Gastrocnemius medialis (tissue), 4 donors: ENCODE measurements around the gene HS2ST1. TPM values are rescaled to one million over a fixed set of nuclear protein-coding genes. Genes with fewer than 3 reads are reported as not detected.

Experiments
- ATAC-seq, 2 donors: fragments of 150-250 bp; one replicate each; pipeline ENCODE4 v1.9.1; 2016
- DNase-seq, 2 donors: peaks; one replicate each; pipeline ENCODE4 v3.0.0-alpha.2; 2019
- H3K27ac ChIP-seq, 4 donors: fragments of 200-600 bp; sonication (generic); 1 replicate in 1 of 4; 2 replicates in 3 of 4; pipeline ENCODE4 v1.5.1; 2016 to 2018; ENCODE audit warnings: mild to moderate bottlenecking in 2 of 4, moderate library complexity in 1 of 4
- H3K27me3 ChIP-seq, 3 donors: fragments of 200-600 bp; sonication (generic) in 2 of 3; 1 replicate in 1 of 3; 2 replicates in 2 of 3; pipeline versions ENCODE4 v1.5.1 to v1.6.0; 2016 to 2019; ENCODE audit warnings: mild to moderate bottlenecking in 1 of 3, moderate library complexity in 1 of 3
- H3K36me3 ChIP-seq, 2 donors: fragments of 200-600 bp; sonication (generic) in 1 of 2; one replicate each; pipeline ENCODE4 v1.5.1; 2017 to 2018
- H3K4me1 ChIP-seq, 2 donors: fragments of 200-600 bp; sonication (generic) in 1 of 2; one replicate each; pipeline ENCODE4 v1.5.1; 2016 to 2017; ENCODE audit warnings: mild to moderate bottlenecking in 2 of 2
- H3K4me3 ChIP-seq, 4 donors: fragments of 200-600 bp; sonication (generic) in 3 of 4; 1 replicate in 1 of 4; 2 replicates in 3 of 4; pipeline ENCODE4 v1.5.1; 2016 to 2019; ENCODE audit warnings: mild to moderate bottlenecking in 2 of 4
- H3K9me3 ChIP-seq, 3 donors: fragments of 200-600 bp; sonication (generic) in 2 of 3; 1 replicate in 1 of 3; 2 replicates in 2 of 3; pipeline ENCODE4 v1.5.1; 2016 to 2019
- CTCF ChIP-seq, 5 experiments: fragments of 450-650 bp in 3 of 5; fragments of 200-600 bp in 2 of 5; sonication (generic) in 2 of 5; IDR thresholded peaks in 4 of 5; conservative IDR thresholded peaks in 1 of 5; 1 replicate in 4 of 5; 2 replicates in 1 of 5; pipeline ENCODE4 v1.5.1; 2016 to 2019; ENCODE audit warnings: antibody characterized with exemption in 5 of 5, mild to moderate bottlenecking in 3 of 5, moderate library complexity in 3 of 5
- POLR2A ChIP-seq, 2 donors: fragments of 450-650 bp; IDR thresholded peaks; one replicate each; pipeline ENCODE4 v1.6.1; 2017; ENCODE audit warnings: antibody characterized with exemption in 2 of 2, mild to moderate bottlenecking in 2 of 2, moderate library complexity in 2 of 2
- in situ Hi-C, 4 donors: fragments of 200-750 bp; cut with MboI; loops; one replicate each; pipeline versions ENCODE4 v1.15.0 to v1.8.0; 2017; ENCODE audit warnings: low sequenced_read_pairs in 4 of 4
- intact Hi-C: fragments of 100-400 bp; cut with DNase I; formaldehyde crosslinking; loops from one replicate; pipeline ENCODE4 v1.15.1; 2023; ENCODE audit warnings: low total_unique reads
- total RNA-seq, 4 donors: library from RNA; depleted of rRNA; stranded (reverse); fragments of >200 nt; gene quantifications; one replicate each; pipeline versions ENCODE4 v1.1.0 to v1.2.3, GENCODE V29; 2016

The HS2ST1 gene
- total RNA-seq, 4 donors from 2014 or later: 4.1 to 8.2 (median 6.8) TPM

GRCh38 chr1:86938855-86939254, 24.4 kb downstream of the HS2ST1 start:
- Histone ChIP-seq H3K27me3 (no peaks in the 10 kb centered on the region), H3K27ac (no peak overlapping the region), H3K4me1 (no peaks in the 10 kb centered on the region), H3K9me3 (no peaks in the 10 kb centered on the region), H3K36me3 (no peaks in the 10 kb centered on the region), H3K4me3 (no peak overlapping the region)
- DNase-seq (no peak), ATAC-seq (no peak)
- intact Hi-C loops: loop anchor here (2.0 kb wide), 1 partner anchor 64 kb away; no protein-coding TSS in a partner anchor
- TF ChIP-seq POLR2A (IDR thresholded peaks at IDR 0.05) (no peak), CTCF (IDR thresholded peaks at IDR 0.05 in 4 of 5, conservative IDR thresholded peaks at IDR 0.05 in 1 of 5) (no peak)
- in situ Hi-C loops: no loop called here

GRCh38 chr1:86939406-86939805, 25.0 kb downstream of the HS2ST1 start:
- in situ Hi-C loops (no loop called here), intact Hi-C loops (loop anchor here (2.0 kb wide), 1 partner anchor 65 kb away; no protein-coding TSS in a partner anchor)
- Histone ChIP-seq H3K4me1 (no peaks in the 10 kb centered on the region), H3K27me3 (no peaks in the 10 kb centered on the region), H3K36me3 (no peaks in the 10 kb centered on the region), H3K9me3 (no peaks in the 10 kb centered on the region), H3K27ac (no peak overlapping the region), H3K4me3 (no peak overlapping the region)
- DNase-seq (no peak), ATAC-seq (no peak)
- TF ChIP-seq CTCF (IDR thresholded peaks at IDR 0.05 in 4 of 5, conservative IDR thresholded peaks at IDR 0.05 in 1 of 5): no peak
- no peak for TF ChIP-seq POLR2A (IDR thresholded peaks at IDR 0.05)

- Histone ChIP-seq H3K27ac (no peak overlapping the region), H3K4me3 (no peak overlapping the region), H3K27me3 (no peaks in the 10 kb centered on the region), H3K4me1 (no peaks in the 10 kb centered on the region), H3K36me3 (no peaks in the 10 kb centered on the region), H3K9me3 (no peaks in the 10 kb centered on the region)
- in situ Hi-C loops: no loop called here
- no peak for ATAC-seq
- TF ChIP-seq CTCF (IDR thresholded peaks at IDR 0.05 in 4 of 5, conservative IDR thresholded peaks at IDR 0.05 in 1 of 5) (no peak), POLR2A (IDR thresholded peaks at IDR 0.05) (no peak)
- DNase-seq: no peak
- intact Hi-C loops: no loop called here
Measured at GRCh38 chr1:86940599-86940998, 26.2 kb downstream of the HS2ST1 start.

GRCh38 chr1:86942042-86942441, 27.6 kb downstream of the HS2ST1 start:
- ATAC-seq: no peak
- H3K4me1 ChIP-seq: no peaks in the 10 kb centered on the region
- in situ Hi-C loops (no loop called here), intact Hi-C loops (no loop called here)
- H3K4me3 ChIP-seq: no peak overlapping the region
- DNase-seq: no peak
- no peak overlapping the region for H3K27ac ChIP-seq
- TF ChIP-seq CTCF (IDR thresholded peaks at IDR 0.05 in 4 of 5, conservative IDR thresholded peaks at IDR 0.05 in 1 of 5) (no peak), POLR2A (IDR thresholded peaks at IDR 0.05) (no peak)
- H3K27me3 ChIP-seq: no peaks in the 10 kb centered on the region
- H3K36me3 ChIP-seq: no peaks in the 10 kb centered on the region
- H3K9me3 ChIP-seq: no peaks in the 10 kb centered on the region

- no peak for DNase-seq
- in situ Hi-C loops (no loop called here), intact Hi-C loops (no loop called here)
- H3K27me3 ChIP-seq: no peaks in the 10 kb centered on the region
- no peaks in the 10 kb centered on the region for H3K9me3 ChIP-seq
- H3K4me3 ChIP-seq: no peak overlapping the region
- H3K4me1 ChIP-seq: peaks cover 0 to 7% of the 10 kb centered on the region in 2 donors
- no peak overlapping the region for H3K27ac ChIP-seq
- no peak for ATAC-seq
- TF ChIP-seq CTCF (IDR thresholded peaks at IDR 0.05 in 4 of 5, conservative IDR thresholded peaks at IDR 0.05 in 1 of 5) (no peak), POLR2A (IDR thresholded peaks at IDR 0.05) (no peak)
- no peaks in the 10 kb centered on the region for H3K36me3 ChIP-seq
Measured at GRCh38 chr1:86942743-86943142, 28.3 kb downstream of the HS2ST1 start.
